ENCODE data around the gene SLC49A3.
"Not testable (repeated sequence)": the region's sequence is repeated elsewhere in the genome, so short reads cannot be mapped to it uniquely, and the experiment has no call there.

Gene SLC49A3

GRCh38 chr4:732911-733630 is 44.1 kb upstream of the SLC49A3 start:
- H3K79me2 ChIP-seq (ENCODE audit: insufficient read depth, low read length), result peaks cover 13% of the 10 kb centered on the region; the same call in 1 of the 2 replicates
- no peaks in the 10 kb centered on the region for H3K9me2 ChIP-seq (replicated peaks; ENCODE audit: low read depth, low read length)
- H3K4me1 ChIP-seq (ENCODE audit: insufficient read depth, low read length, poor library complexity, severe bottlenecking), result no peaks in the 10 kb centered on the region
- no peaks in the 10 kb centered on the region for H3K9me3 ChIP-seq (ENCODE audit: insufficient read depth, low read depth, low read length)
- no peak overlapping the region for H3K9ac ChIP-seq (ENCODE audit: low read depth, low read length, poor library complexity, severe bottlenecking)
- H3K27me3 ChIP-seq (ENCODE audit: insufficient read depth, low read length, poor library complexity, severe bottlenecking), result no peaks in the 10 kb centered on the region
- no peak overlapping the region for H3K4me2 ChIP-seq (ENCODE audit: low read depth, low read length, poor library complexity, severe bottlenecking)
- no peaks in the 10 kb centered on the region for H3F3A ChIP-seq (ENCODE audit: low read depth)
- peaks cover 61% of the 10 kb centered on the region; the same call in 1 of the 2 replicates for H3K36me3 ChIP-seq (ENCODE audit: insufficient read depth, low read length)
- TF ChIP-seq, protein P1, sequence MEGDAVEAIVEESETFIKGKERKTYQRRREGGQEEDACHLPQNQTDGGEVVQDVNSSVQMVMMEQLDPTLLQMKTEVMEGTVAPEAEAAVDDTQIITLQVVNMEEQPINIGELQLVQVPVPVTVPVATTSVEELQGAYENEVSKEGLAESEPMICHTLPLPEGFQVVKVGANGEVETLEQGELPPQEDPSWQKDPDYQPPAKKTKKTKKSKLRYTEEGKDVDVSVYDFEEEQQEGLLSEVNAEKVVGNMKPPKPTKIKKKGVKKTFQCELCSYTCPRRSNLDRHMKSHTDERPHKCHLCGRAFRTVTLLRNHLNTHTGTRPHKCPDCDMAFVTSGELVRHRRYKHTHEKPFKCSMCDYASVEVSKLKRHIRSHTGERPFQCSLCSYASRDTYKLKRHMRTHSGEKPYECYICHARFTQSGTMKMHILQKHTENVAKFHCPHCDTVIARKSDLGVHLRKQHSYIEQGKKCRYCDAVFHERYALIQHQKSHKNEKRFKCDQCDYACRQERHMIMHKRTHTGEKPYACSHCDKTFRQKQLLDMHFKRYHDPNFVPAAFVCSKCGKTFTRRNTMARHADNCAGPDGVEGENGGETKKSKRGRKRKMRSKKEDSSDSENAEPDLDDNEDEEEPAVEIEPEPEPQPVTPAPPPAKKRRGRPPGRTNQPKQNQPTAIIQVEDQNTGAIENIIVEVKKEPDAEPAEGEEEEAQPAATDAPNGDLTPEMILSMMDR (conservative IDR thresholded peaks at IDR 0.05; ENCODE audit: low read length), result no peak
- TF ChIP-seq EZH2phosphoT487 (IDR thresholded peaks at IDR 0.05; ENCODE audit: borderline replicate concordance), result no peak
- H3K4me3 ChIP-seq (ENCODE audit: low read length, poor library complexity, severe bottlenecking), result no peak overlapping the region
- no peak overlapping the region for H2AFZ ChIP-seq (ENCODE audit: low read length)
- H4K20me1 ChIP-seq (ENCODE audit: insufficient read depth, low read length, poor library complexity, severe bottlenecking), result peaks cover 8% of the 10 kb centered on the region

DNA sequence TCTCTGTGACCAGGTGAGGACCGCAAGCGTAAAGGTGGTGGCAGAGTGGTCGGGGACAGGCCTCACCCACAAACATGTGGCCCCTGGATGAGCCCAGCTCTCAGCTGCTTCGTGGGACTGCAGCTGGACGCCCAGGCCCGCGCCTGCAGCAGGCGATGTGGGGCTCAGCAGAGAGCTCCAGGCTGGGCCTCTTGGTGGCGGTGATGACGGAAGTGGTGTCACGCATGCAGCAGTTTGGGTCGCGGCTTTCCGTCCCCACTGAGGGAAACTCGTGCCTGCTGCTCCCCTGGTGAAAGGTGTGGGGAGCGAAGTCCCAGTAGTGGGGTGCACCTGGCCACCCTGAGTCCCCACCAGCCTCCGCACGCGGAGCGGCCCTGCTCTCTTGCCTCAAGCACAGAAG is 43.5 kb upstream of the SLC49A3 start:
- Histone ChIP-seq H3K79me2 (ENCODE audit: insufficient read depth, low read length) (peaks cover 19% of the 10 kb centered on the region; the same call in 1 of the 2 replicates), H3K4me2 (ENCODE audit: low read depth, low read length, poor library complexity, severe bottlenecking) (no peak overlapping the region), H3K9me3 (ENCODE audit: insufficient read depth, low read depth, low read length) (no peaks in the 10 kb centered on the region), H3K9me2 (replicated peaks; ENCODE audit: low read depth, low read length) (no peaks in the 10 kb centered on the region), H4K20me1 (ENCODE audit: insufficient read depth, low read length, poor library complexity, severe bottlenecking) (peaks cover 10% of the 10 kb centered on the region), H2AFZ (ENCODE audit: low read length) (no peak overlapping the region), H3K36me3 (ENCODE audit: insufficient read depth, low read length) (peaks cover 55% of the 10 kb centered on the region; the same call in 1 of the 2 replicates), H3K4me3 (ENCODE audit: low read length, poor library complexity, severe bottlenecking) (no peak overlapping the region), H3F3A (ENCODE audit: low read depth) (no peaks in the 10 kb centered on the region), H3K4me1 (ENCODE audit: insufficient read depth, low read length, poor library complexity, severe bottlenecking) (no peaks in the 10 kb centered on the region), H3K9ac (ENCODE audit: low read depth, low read length, poor library complexity, severe bottlenecking) (no peak overlapping the region), H3K27me3 (ENCODE audit: insufficient read depth, low read length, poor library complexity, severe bottlenecking) (no peaks in the 10 kb centered on the region)
- TF ChIP-seq, protein P1 (conservative IDR thresholded peaks at IDR 0.05; ENCODE audit: low read length), result no peak
- TF ChIP-seq EZH2phosphoT487 (IDR thresholded peaks at IDR 0.05; ENCODE audit: borderline replicate concordance), result no peak

DNA sequence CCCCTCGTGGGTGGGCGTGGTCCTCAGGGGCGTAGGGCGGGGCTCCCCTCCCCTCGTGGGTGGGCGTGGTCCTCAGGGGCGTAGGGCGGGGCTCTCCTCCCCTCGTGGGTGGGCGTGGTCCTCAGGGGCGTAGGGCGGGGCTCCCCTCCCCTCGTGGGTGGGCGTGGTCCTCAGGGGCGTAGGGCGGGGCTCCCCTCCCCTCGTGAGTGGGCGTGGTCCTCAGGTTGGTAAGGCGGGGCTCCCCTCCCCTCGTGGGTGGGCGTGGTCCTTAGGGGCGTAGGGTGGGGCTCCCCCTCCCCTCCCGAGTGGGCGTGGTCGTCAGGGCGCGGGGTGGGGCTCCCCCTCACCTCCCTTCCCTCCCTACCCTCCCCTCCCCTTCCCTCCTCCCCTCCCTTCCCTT is 43.0 kb upstream of the SLC49A3 start:
- not testable (repeated sequence) for H2AFZ ChIP-seq (ENCODE audit: low read length); H3K9me3 ChIP-seq (ENCODE audit: insufficient read depth, low read depth, low read length); H3K9me2 ChIP-seq (replicated peaks; ENCODE audit: low read depth, low read length); H3K4me2 ChIP-seq (ENCODE audit: low read depth, low read length, poor library complexity, severe bottlenecking); H3F3A ChIP-seq (ENCODE audit: low read depth); H3K4me3 ChIP-seq (ENCODE audit: low read length, poor library complexity, severe bottlenecking); H3K9ac ChIP-seq (ENCODE audit: low read depth, low read length, poor library complexity, severe bottlenecking); H3K27me3 ChIP-seq (ENCODE audit: insufficient read depth, low read length, poor library complexity, severe bottlenecking); H3K4me1 ChIP-seq (ENCODE audit: insufficient read depth, low read length, poor library complexity, severe bottlenecking)
- Histone ChIP-seq H3K79me2 (ENCODE audit: insufficient read depth, low read length) (peaks cover 21% of the 10 kb centered on the region; the same call in 1 of the 2 replicates), H4K20me1 (ENCODE audit: insufficient read depth, low read length, poor library complexity, severe bottlenecking) (peaks cover 10% of the 10 kb centered on the region), H3K36me3 (ENCODE audit: insufficient read depth, low read length) (peaks cover 50% of the 10 kb centered on the region; the same call in 1 of the 2 replicates)

DNA sequence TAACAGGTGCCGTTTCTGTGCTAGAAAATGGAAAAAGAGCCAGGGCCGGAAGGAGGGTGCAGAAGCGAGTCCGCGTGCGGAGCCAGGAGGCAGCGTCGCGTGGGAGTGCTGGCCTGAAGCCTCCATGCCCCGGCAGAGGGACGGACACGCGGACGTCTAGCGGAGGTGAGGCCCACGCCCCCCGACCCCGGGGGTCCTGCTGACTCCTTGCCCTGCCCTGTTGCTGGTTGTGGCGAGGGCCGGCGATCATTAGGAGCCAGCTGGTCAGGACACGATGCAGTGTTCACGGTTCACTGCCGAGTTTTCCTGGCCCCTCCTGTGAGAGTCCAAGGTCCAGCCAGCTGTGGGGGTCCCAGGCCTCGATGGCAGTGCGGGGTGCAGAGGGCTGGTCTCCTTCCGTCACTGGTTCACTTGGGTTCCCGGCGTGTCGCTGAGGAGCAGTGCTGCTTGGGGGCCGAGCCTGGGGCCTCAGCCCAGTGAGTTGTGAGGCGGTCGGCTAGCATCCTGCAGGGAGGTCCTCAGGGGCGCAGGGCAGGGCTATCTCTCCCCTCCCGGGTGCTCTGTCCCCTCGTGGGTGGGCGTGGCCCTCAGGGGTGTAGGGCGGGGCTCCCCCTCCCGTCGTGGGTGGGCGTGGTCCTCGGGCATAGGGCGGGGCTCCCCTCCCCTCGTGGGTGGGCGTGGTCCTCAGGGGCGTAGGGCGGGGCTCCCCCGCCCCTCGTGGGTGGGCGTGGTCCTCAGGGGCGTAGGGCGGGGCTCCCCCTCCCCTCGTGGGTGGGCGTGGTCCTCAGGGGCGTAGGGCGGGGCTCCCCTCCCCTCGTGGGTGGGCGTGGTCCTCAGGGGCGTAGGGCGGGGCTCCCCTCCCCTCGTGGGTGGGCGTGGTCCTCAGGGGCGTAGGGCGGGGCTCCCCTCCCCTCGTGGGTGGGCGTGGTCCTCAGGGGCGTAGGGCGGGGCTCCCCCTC is 42.3 kb upstream of the SLC49A3 start:
- peaks cover 48% of the 10 kb centered on the region; the same call in 1 of the 2 replicates for H3K36me3 ChIP-seq (ENCODE audit: insufficient read depth, low read length)
- H3K4me1 ChIP-seq (ENCODE audit: insufficient read depth, low read length, poor library complexity, severe bottlenecking); H3K27me3 ChIP-seq (ENCODE audit: insufficient read depth, low read length, poor library complexity, severe bottlenecking); H3K9me3 ChIP-seq (ENCODE audit: insufficient read depth, low read depth, low read length); H2AFZ ChIP-seq (ENCODE audit: low read length); H3F3A ChIP-seq (ENCODE audit: low read depth); H3K4me2 ChIP-seq (ENCODE audit: low read depth, low read length, poor library complexity, severe bottlenecking); H3K9me2 ChIP-seq (replicated peaks; ENCODE audit: low read depth, low read length); H3K4me3 ChIP-seq (ENCODE audit: low read length, poor library complexity, severe bottlenecking); H3K9ac ChIP-seq (ENCODE audit: low read depth, low read length, poor library complexity, severe bottlenecking): not testable (repeated sequence)
- peaks cover 28% of the 10 kb centered on the region; the same call in 1 of the 2 replicates for H3K79me2 ChIP-seq (ENCODE audit: insufficient read depth, low read length)
- H4K20me1 ChIP-seq (ENCODE audit: insufficient read depth, low read length, poor library complexity, severe bottlenecking), result peaks cover 17% of the 10 kb centered on the region
